AG09309 (cell line): ENCODE results near the gene HSH2D.

ENCODE experiments used
- DNase-seq: peaks from one replicate; pipeline ENCODE4 v3.0.0-alpha.2; 2010; ENCODE audit warnings: low read depth
- H3K4me3 ChIP-seq: 2 replicates; pipeline ENCODE4 v1.5.1; 2011; ENCODE audit warnings: mild to moderate bottlenecking, low read depth, low read length, moderate library complexity; ENCODE audit not compliant: control insufficient read depth
- TF ChIP-seq, protein P1 (sequence below): IDR thresholded peaks from 2 replicates; pipeline ENCODE4 v1.5.1; 2011; ENCODE audit warnings: mild to moderate bottlenecking, low read depth, low read length, inconsistent platforms; ENCODE audit not compliant: insufficient read depth, control insufficient read depth; ENCODE audit errors: missing control alignments

Gene HSH2D

DNA sequence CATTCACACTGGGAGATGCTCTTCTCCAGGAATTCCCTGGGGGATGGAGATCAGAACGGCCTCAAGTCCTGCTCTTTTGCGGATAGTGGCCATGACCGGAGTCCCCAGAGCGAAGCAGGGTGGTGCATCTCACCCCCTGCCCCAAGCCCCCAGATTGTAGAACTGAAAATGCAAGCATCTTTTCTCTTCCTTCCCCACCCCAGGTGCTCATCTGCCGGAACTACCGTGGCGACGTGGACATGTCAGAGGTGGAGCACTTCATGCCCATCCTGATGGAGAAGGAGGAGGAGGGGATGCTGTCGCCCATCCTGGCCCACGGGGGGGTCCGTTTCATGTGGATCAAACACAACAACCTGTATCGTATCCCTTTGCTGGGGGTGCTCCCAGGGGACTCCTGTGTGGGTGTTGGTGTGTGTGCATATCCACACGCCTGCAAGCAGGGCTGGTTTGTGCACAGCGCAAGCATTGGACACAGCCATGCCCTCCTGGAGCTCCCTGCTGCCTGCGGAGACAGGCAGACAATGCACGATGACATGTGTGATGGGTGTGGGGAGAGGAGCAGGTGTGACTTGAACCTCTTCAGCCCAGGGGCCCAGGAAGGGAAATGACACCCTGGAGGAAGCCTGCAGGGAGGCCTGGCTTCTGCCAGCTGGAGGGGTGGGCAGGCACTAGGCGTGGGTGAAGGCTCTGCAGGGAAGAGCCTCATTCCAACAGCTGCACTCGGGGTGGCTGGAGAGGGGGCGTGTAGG lies 59.9 kb downstream of the HSH2D start:
- DNase-seq, result no peak
- TF ChIP-seq, protein P1, sequence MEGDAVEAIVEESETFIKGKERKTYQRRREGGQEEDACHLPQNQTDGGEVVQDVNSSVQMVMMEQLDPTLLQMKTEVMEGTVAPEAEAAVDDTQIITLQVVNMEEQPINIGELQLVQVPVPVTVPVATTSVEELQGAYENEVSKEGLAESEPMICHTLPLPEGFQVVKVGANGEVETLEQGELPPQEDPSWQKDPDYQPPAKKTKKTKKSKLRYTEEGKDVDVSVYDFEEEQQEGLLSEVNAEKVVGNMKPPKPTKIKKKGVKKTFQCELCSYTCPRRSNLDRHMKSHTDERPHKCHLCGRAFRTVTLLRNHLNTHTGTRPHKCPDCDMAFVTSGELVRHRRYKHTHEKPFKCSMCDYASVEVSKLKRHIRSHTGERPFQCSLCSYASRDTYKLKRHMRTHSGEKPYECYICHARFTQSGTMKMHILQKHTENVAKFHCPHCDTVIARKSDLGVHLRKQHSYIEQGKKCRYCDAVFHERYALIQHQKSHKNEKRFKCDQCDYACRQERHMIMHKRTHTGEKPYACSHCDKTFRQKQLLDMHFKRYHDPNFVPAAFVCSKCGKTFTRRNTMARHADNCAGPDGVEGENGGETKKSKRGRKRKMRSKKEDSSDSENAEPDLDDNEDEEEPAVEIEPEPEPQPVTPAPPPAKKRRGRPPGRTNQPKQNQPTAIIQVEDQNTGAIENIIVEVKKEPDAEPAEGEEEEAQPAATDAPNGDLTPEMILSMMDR, result no peak
- no peak overlapping the region for H3K4me3 ChIP-seq

DNA sequence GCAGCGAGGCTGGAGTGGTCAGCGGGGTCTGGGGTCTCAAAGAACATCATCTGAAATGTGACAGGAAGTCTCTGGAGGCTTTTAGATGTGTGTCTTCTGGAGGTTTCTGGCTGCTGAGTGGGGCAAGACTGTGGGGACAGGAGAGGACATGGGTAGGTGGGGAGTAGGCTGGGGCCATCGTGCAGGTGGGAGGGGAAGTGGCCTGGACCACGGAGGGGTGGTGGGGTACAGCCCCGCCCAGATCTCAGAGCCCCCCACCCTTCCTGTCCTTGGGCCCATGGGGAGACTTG lies 60.5 kb downstream of the HSH2D start:
- H3K4me3 ChIP-seq, result no peak overlapping the region
- TF ChIP-seq, protein P1, result no peak

DNA sequence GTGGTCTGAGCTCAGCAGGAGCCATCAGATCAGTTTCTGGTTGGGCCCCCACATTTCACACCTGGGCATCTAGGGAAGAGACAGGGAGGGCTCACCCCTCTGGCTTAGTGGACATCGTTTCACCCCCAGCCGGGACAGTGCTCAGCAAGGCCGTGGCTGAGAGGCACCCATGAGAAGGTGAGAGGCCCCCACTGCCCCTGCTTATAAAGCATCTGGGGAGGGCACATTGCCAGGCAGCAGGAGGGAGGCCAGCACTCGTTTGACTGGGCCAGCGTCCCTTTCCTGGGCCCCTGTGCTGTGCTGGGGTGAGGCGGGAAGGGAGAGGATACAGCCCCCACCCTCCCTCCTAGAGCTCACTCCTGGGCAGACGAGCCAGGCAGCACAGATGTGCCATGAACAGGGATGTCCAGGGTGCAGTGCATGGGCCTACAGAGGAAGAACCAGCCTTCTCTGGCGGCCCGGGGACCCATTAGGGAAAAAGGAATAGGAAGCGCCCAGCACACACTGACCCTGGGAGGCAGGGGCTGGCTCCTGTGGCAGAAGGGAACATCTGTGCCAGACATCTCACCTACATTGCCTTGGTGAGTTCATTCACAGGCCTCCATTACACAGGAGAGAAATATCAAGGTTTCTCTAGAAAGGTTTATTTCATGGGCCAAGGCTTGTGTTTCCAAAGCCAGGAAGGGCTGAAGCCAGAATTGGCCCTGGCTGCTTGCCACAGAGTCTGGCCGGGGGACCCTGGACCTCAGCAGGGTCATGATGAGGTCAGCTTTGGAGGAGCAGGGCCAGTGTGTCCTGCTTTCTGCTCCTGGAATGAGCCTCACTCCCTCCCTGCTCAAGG lies 61.9 kb downstream of the HSH2D start:
- TF ChIP-seq, protein P1, result no peak
- DNase-seq, result no peak
- no peak overlapping the region for H3K4me3 ChIP-seq

More for the DNA sequence above, 60.5 kb downstream of the HSH2D start:
- DNase-seq, result no peak

DNA sequence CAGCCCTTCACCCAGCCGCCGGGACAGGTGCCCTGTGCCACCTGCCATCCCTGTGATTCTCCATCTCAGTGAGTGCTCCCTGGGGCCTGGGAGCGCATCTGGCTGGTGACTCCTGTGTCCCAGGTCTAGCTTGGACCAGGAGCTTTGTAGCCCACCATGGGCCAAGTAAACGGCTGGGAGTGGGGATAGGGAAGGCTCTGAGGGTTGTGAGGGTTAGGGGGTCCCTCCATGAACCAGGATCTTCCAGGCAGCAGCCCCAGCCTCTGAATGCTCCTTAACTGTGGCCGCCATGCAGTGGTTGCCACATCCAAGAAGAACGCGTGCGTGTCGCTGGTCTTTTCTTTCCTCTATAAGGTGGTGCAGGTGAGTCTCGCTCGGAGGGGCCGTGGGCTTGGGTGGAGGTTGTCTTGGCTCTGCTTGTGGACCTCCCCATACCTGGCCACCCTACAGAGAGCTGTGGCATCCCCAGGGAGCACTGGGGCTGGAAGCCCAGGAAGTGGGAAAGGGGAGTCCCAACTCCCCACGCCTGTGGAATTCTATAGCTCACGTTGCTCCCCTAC lies 62.6 kb downstream of the HSH2D start:
- no peak overlapping the region for H3K4me3 ChIP-seq
- TF ChIP-seq, protein P1, result no peak
- DNase-seq, result no peak

DNA sequence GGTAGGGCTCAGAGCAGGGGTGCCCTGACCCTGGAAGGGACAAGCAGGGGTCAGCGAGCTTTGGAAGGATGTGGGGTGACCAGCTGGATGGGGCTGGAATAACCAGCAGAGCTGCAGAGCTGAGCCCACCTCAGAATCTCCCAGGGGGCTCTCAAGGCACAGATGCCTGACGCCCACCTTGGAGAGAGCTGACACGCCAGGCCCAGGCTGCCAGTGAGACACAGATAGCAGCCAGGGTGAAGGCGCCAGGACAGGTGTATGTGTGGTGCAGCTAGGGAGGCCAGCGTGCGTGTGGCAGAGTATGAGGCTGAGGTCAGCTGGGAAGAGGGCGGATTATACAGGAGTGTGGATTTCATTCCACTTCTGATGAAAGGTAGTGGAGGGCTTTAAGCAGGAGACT lies 63.2 kb downstream of the HSH2D start:
- H3K4me3 ChIP-seq, result no peak overlapping the region
- no peak for DNase-seq
- TF ChIP-seq, protein P1, result no peak

DNA sequence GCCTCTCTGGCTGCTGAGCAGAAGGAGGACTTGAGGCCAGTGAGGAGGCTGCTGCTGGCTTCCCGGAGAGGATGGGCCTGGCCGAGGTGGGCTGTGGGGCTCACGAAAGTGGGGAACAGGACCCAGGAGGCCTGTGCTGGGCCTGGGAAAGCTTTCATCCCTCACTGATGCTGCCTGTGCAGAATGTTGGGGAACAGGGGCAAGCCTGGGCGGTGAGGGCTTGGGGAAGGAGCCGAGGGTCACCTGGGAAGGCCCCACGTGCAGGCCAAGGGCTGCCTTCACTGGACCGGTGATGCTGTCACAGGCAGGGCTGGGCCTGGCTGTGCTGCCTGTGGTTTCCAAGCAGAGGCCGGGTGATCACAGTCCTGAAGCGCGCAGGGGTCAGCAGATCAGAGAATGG lies 63.6 kb downstream of the HSH2D start:
- no peak for DNase-seq
- TF ChIP-seq, protein P1, result no peak
- no peak overlapping the region for H3K4me3 ChIP-seq
